ENCODE measurements around the gene MPHOSPH10. TPM values are rescaled to one million over a fixed set of nuclear protein-coding genes. Genes with fewer than 3 reads are reported as not detected.
"Not testable (repeated sequence)": the region's sequence is repeated elsewhere in the genome, so short reads cannot be mapped to it uniquely, and the experiment has no call there.

Gene MPHOSPH10
- 10 to 100 TPM; 24.7 to 25.2 TPM for total RNA-seq
- polyA plus RNA-seq, result 10 to 100 TPM; 16.8 to 40.6 TPM
- long read RNA-seq, donor 1, partial matches to known transcripts, result 11 of 17 reads
- long read RNA-seq, donor 1, other reads (novel, unspliced or antisense), result 0 of 17 reads
- long read RNA-seq, donor 2, partial matches to known transcripts, result 9 of 13 reads
- long read RNA-seq, donor 2, other reads (novel, unspliced or antisense), result 0 of 13 reads
- long read RNA-seq, donor 3, partial matches to known transcripts, result 15 of 20 reads
- long read RNA-seq, donor 3, other reads (novel, unspliced or antisense), result 0 of 20 reads
- long read RNA-seq, donor 4, transcript MPHOSPH10-204 (2 exons, 1,584 nt), result major isoform, 6 of 8 reads
- long read RNA-seq, donor 4, partial matches to known transcripts, result 0 of 8 reads
- long read RNA-seq, donor 4, other reads (novel, unspliced or antisense), result 0 of 8 reads
- long read RNA-seq, donor 5, partial matches to known transcripts, result 12 of 20 reads
- long read RNA-seq, donor 5, other reads (novel, unspliced or antisense), result 0 of 20 reads

GRCh38 chr2:71130152-71130904 is at the start of gene MPHOSPH10, which contains the start of gene MCEE:
Gene MPHOSPH10, plus strand, starts transcription at chr2:71130634. Its CDS starts 32 bp downstream, at chr2:71130666.
Gene MCEE, minus strand, starts transcription at chr2:71130229. Its CDS starts 10 bp downstream, at chr2:71130219.
- no peaks in the 10 kb centered on the region for H3K9me3 ChIP-seq (ENCODE audit: control insufficient read depth in 4 of 4, insufficient read depth in 3 of 4, low read length in 3 of 4)
- H3K9ac ChIP-seq (ENCODE audit: insufficient read depth in 1 of 2, low read length in 2 of 2), result peak within 1 kb of the TSS in 1 of 2 donors; percentile 67
- peaks cover 4 to 9% (median 6%) of the 10 kb centered on the region in 4 donors for H3K36me3 ChIP-seq (ENCODE audit: control insufficient read depth in 4 of 4, insufficient read depth in 4 of 4, low read length in 4 of 4)
- H3K27ac ChIP-seq (ENCODE audit: low read depth in 1 of 2, low read length in 1 of 2), result peak within 1 kb of the TSS; percentile 73 to 99
- H3K4me1 ChIP-seq (ENCODE audit: control insufficient read depth in 5 of 5, insufficient read depth in 5 of 5, low read length in 5 of 5), result peaks cover 2 to 16% (median 11%) of the 10 kb centered on the region in 5 donors
- TF ChIP-seq CTCF (IDR thresholded peaks at IDR 0.05; ENCODE audit: control extremely low read depth, extremely low read depth), result no peak
- 0% methylated on average over 66 to 67 of the region's 67 CpGs for WGBS, 2 donors
- ATAC-seq (ENCODE audit: insufficient read depth, low FRiP score) (peak; percentile 96), DNase-seq (peak; percentile 90 to 96 (median 94))
- peak within 1 kb of the TSS; percentile 93 for H3K4me3 ChIP-seq
- H3K27me3 ChIP-seq (ENCODE audit: control insufficient read depth in 3 of 3, insufficient read depth in 3 of 3, low read length in 2 of 3), result no peaks in the 10 kb centered on the region

- H3K9me3 ChIP-seq (ENCODE audit: control insufficient read depth in 4 of 4, insufficient read depth in 3 of 4, low read length in 3 of 4), result no peaks in the 10 kb centered on the region
- DNase-seq, result no peak
- H3K9ac ChIP-seq (ENCODE audit: insufficient read depth in 1 of 2, low read length in 2 of 2), result no peak overlapping the region
- H3K4me3 ChIP-seq, result no peak overlapping the region
- H3K27ac ChIP-seq (ENCODE audit: low read depth in 1 of 2, low read length in 1 of 2), result no peak overlapping the region
- no peak for ATAC-seq (ENCODE audit: insufficient read depth, low FRiP score)
- peaks cover 2 to 8% (median 3%) of the 10 kb centered on the region in 4 donors for H3K36me3 ChIP-seq (ENCODE audit: control insufficient read depth in 4 of 4, insufficient read depth in 4 of 4, low read length in 4 of 4)
- no peak for TF ChIP-seq CTCF (IDR thresholded peaks at IDR 0.05; ENCODE audit: control extremely low read depth, extremely low read depth)
- 80 to 87% methylated on average over 5 of the region's 5 CpGs for WGBS, 2 donors
- H3K27me3 ChIP-seq (ENCODE audit: control insufficient read depth in 3 of 3, insufficient read depth in 3 of 3, low read length in 2 of 3), result peaks cover 0 to 3% (median 2%) of the 10 kb centered on the region in 3 donors
- H3K4me1 ChIP-seq (ENCODE audit: control insufficient read depth in 5 of 5, insufficient read depth in 5 of 5, low read length in 5 of 5), result no peaks in the 10 kb centered on the region
These were observed 47.8 kb upstream of the MPHOSPH10 start for GRCh38 chr2:71082402-71083252.

- not testable (repeated sequence) for H3K9ac ChIP-seq (ENCODE audit: insufficient read depth in 1 of 2, low read length in 2 of 2)
- WGBS, 2 donors, result no CpG with 5 or more reads among the region's 3 CpGs
These were observed 47.1 kb upstream of the MPHOSPH10 start for GRCh38 chr2:71083297-71083696.

GRCh38 chr2:71083752-71084312 is 46.6 kb upstream of the MPHOSPH10 start:
- not testable (repeated sequence) for H3K27ac ChIP-seq (ENCODE audit: low read depth in 1 of 2, low read length in 1 of 2)

More at GRCh38 chr2:71083297-71083696, 47.1 kb upstream of the MPHOSPH10 start:
- H3K36me3 ChIP-seq (ENCODE audit: control insufficient read depth in 4 of 4, insufficient read depth in 4 of 4, low read length in 4 of 4); H3K9me3 ChIP-seq (ENCODE audit: control insufficient read depth in 4 of 4, insufficient read depth in 3 of 4, low read length in 3 of 4); ATAC-seq (ENCODE audit: insufficient read depth, low FRiP score); H3K27me3 ChIP-seq (ENCODE audit: control insufficient read depth in 3 of 3, insufficient read depth in 3 of 3, low read length in 2 of 3); H3K4me1 ChIP-seq (ENCODE audit: control insufficient read depth in 5 of 5, insufficient read depth in 5 of 5, low read length in 5 of 5); DNase-seq; H3K27ac ChIP-seq (ENCODE audit: low read depth in 1 of 2, low read length in 1 of 2); H3K4me3 ChIP-seq: not testable (repeated sequence)

GRCh38 chr2:71085325-71086003 is 45.0 kb upstream of the MPHOSPH10 start:
- H3K4me3 ChIP-seq; H3K9ac ChIP-seq (ENCODE audit: insufficient read depth in 1 of 2, low read length in 2 of 2); H3K27ac ChIP-seq (ENCODE audit: low read depth in 1 of 2, low read length in 1 of 2); ATAC-seq (ENCODE audit: insufficient read depth, low FRiP score); H3K4me1 ChIP-seq (ENCODE audit: control insufficient read depth in 5 of 5, insufficient read depth in 5 of 5, low read length in 5 of 5); H3K27me3 ChIP-seq (ENCODE audit: control insufficient read depth in 3 of 3, insufficient read depth in 3 of 3, low read length in 2 of 3); H3K36me3 ChIP-seq (ENCODE audit: control insufficient read depth in 4 of 4, insufficient read depth in 4 of 4, low read length in 4 of 4); DNase-seq; H3K9me3 ChIP-seq (ENCODE audit: control insufficient read depth in 4 of 4, insufficient read depth in 3 of 4, low read length in 3 of 4): not testable (repeated sequence)
- WGBS, 2 donors, result 76% methylated on average over 9 of the region's 9 CpGs

More at GRCh38 chr2:71083752-71084312, 46.6 kb upstream of the MPHOSPH10 start:
- not testable (repeated sequence) for H3K4me1 ChIP-seq (ENCODE audit: control insufficient read depth in 5 of 5, insufficient read depth in 5 of 5, low read length in 5 of 5); H3K9me3 ChIP-seq (ENCODE audit: control insufficient read depth in 4 of 4, insufficient read depth in 3 of 4, low read length in 3 of 4); H3K9ac ChIP-seq (ENCODE audit: insufficient read depth in 1 of 2, low read length in 2 of 2); H3K27me3 ChIP-seq (ENCODE audit: control insufficient read depth in 3 of 3, insufficient read depth in 3 of 3, low read length in 2 of 3); DNase-seq; H3K36me3 ChIP-seq (ENCODE audit: control insufficient read depth in 4 of 4, insufficient read depth in 4 of 4, low read length in 4 of 4); H3K4me3 ChIP-seq; ATAC-seq (ENCODE audit: insufficient read depth, low FRiP score)
- whole genome bisulfite sequencing, 2 donors, result 55 to 68% methylated on average over 10 of the region's 13 CpGs
